ENCODE results near the gene UBALD2. TPM values are rescaled to one million over a fixed set of nuclear protein-coding genes. Genes with fewer than 3 reads are reported as not detected.
A peak's percentile ranks its signal among the peaks of the same experiment; 100 is the strongest.
"Not testable (repeated sequence)": the region's sequence is repeated elsewhere in the genome, so short reads cannot be mapped to it uniquely, and the experiment has no call there.

The UBALD2 gene
- total RNA-seq, 4 donors from 2014 or later = 21.3 to 50.9 (median 28.6) TPM

DNA sequence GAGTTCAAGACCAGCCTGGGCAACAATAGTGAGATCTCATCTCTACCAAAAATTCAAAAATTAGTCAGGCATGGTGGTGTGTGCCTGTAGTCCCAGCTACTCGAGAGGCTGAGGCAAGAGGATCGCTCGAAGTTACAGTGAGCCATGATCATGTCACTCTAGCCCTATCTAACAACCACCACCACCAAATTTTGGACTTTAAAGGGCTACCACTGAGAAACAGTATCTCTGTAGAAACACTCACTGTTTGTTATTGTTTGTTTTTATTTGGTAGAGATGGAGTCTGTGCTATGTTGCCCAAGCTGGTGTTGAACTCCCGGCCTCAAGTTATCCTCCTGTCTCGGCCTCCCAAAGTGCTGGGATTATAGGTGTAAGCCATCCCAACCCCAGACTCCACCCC, 1.3 kb upstream of the UBALD2 start:
- no peak overlapping the region for H3K4me3 ChIP-seq (ENCODE audit: low read depth, poor library complexity, severe bottlenecking)
- intact Hi-C loops (cut with DNase I; ENCODE audit: low total_unique reads) = no loop called here
- no peak for DNase-seq (ENCODE audit: low spot score in 2 of 2)
- WGBS, 2 donors = 92 to 96% methylated on average over 5 of the region's 5 CpGs
- TF ChIP-seq CTCF (IDR thresholded peaks at IDR 0.05) = no peak
- no peak for TF ChIP-seq POLR2A (IDR thresholded peaks at IDR 0.05)

DNA sequence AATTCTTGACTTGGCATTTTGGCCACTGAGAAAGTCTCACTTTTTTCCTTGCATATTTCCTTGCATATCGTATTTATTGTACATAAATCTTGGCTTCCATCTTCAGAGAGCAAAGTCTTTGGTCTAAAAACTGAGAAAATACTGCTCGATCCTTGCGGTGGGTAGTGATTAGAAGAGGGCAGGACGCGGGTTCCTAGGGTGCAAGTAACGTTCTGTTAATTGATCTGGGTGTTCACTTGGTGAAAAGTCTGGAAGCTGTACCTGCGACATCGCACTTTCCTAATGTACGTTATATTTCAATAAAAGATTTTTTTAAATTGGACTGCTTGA, 758 bp upstream of the UBALD2 start:
- TF ChIP-seq CTCF (IDR thresholded peaks at IDR 0.05) = no peak
- TF ChIP-seq POLR2A (IDR thresholded peaks at IDR 0.05) = no peak
- H3K4me3 ChIP-seq (ENCODE audit: low read depth, poor library complexity, severe bottlenecking) = no peak overlapping the region
- WGBS, 2 donors = 27% methylated on average over 9 of the region's 9 CpGs

DNA sequence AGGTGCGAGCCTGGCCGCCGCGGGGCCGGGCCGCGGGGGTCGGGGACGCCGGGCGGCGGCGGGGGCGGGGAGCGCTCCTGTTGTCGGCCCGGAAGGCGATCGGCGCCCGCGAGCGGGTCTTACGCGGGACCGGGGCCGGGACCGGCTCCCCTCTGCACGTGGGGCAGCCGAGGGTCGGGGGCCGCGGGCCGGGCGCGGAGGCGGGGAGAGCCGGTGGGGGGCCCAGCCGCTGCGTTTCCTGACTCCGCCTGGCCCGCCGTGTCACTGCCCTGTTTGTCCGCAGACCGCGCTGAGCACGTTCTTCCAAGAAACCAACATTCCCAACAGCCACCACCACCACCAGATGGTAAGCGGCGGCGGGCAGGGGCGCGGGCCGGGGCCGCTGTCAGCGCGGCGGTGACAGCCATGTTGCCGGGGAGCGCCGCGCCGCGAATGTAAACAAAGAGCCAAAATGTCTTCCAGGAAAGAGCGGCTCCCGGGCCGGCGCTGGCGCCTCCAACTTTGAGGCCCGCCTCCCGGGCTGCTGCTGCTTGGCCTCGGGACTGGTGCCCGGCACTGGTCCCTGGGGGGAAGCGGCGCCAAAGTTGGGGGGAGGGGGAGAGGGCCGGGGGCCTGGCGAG, 586 bp downstream of the UBALD2 start:
- intact Hi-C loops (cut with DNase I; ENCODE audit: low total_unique reads) = no loop called here
- peak; percentile 43 to 95 for DNase-seq (ENCODE audit: low spot score in 2 of 2)
- 0 to 1% methylated on average over 20 to 40 of the region's 76 CpGs for WGBS, 2 donors

More for the DNA sequence above, 758 bp upstream of the UBALD2 start:
- no peak for DNase-seq (ENCODE audit: low spot score in 2 of 2)
- intact Hi-C loops (cut with DNase I; ENCODE audit: low total_unique reads) = no loop called here

DNA sequence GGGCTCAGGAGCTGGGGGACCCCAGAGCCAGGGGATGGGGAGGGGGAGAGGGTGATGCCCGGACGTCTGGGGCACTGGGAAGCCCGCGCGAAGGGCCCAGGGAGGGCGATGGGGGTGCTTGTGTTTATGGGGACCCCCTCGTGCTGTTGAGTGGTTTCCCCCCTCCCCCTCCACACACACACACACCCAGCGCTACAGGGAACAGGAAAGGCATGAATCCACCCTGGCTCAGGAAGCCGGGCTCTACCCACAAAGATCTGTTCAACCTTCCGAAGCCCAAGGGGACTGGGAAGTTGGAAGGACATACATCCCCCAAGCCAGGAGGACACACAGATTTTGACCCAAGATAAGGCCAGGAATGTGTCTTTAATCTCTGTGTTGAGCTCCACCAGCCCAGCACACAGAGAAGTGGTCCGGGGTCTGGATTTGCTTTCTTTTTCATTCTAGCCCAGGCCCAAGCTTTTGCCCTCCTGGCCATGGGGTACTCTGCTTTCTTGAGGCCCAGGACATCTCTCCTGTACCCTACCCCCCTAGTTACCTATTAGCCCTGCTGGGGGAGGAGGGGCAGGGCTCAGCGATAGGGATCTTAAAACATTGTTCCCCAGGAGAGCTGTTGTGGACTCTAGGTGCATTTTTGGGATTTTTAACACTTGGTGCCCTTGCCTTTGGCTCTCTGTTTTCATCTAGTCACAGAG, 1.2 kb downstream of the UBALD2 start:
- H3K4me3 ChIP-seq (ENCODE audit: low read depth, poor library complexity, severe bottlenecking) = peak overlapping the region; percentile 83
- WGBS, 2 donors = 4 to 5% methylated on average over 9 to 12 of the region's 12 CpGs
- intact Hi-C loops (cut with DNase I; ENCODE audit: low total_unique reads) = no loop called here
- no peak for TF ChIP-seq CTCF (IDR thresholded peaks at IDR 0.05)
- TF ChIP-seq POLR2A (IDR thresholded peaks at IDR 0.05) = no peak
- DNase-seq (ENCODE audit: low spot score in 2 of 2) = no peak

More for the DNA sequence above, 586 bp downstream of the UBALD2 start:
- H3K4me3 ChIP-seq (ENCODE audit: low read depth, poor library complexity, severe bottlenecking) = peak overlapping the region; percentile 83
- TF ChIP-seq POLR2A (IDR thresholded peaks at IDR 0.05) (no peak), CTCF (IDR thresholded peaks at IDR 0.05) (no peak)

- intact Hi-C loops (cut with DNase I; ENCODE audit: low total_unique reads) = no loop called here
These were observed 2.0 kb downstream of the UBALD2 start for GRCh38 chr17:76267051-76267576.

DNA sequence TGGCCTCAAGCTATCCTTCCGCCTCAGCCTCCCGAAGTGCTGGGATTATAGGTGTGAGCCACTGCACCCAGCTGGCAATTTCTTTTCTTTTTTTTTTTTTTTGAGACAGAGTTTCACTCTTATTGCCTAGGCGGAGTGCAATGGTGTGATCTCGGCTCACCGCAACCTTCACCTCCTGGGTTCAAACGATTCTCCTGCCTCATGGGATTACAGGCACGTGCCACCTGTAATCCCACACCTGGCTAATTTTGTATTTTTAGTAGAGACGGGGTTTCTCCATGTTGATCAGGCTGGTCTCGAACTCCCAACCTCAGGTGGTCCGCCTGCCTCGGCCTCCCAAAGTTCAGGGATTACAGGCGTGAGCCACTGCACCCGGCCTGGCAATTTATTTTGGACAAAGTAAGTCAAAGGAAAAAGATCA, 2.4 kb downstream of the UBALD2 start:
- H3K4me3 ChIP-seq (ENCODE audit: low read depth, poor library complexity, severe bottlenecking); intact Hi-C loops (cut with DNase I; ENCODE audit: low total_unique reads); DNase-seq (ENCODE audit: low spot score in 2 of 2): not testable (repeated sequence)
- 81 to 82% methylated on average over 13 of the region's 13 CpGs for WGBS, 2 donors

More at GRCh38 chr17:76267051-76267576, 2.0 kb downstream of the UBALD2 start:
- 82 to 83% methylated on average over 4 of the region's 4 CpGs for WGBS, 2 donors
- DNase-seq (ENCODE audit: low spot score in 2 of 2) = no peak
- H3K4me3 ChIP-seq (ENCODE audit: low read depth, poor library complexity, severe bottlenecking) = no peak overlapping the region
- TF ChIP-seq CTCF (IDR thresholded peaks at IDR 0.05) (no peak), POLR2A (IDR thresholded peaks at IDR 0.05) (no peak)
